ENCODE data around the gene TIFAB.

DNA sequence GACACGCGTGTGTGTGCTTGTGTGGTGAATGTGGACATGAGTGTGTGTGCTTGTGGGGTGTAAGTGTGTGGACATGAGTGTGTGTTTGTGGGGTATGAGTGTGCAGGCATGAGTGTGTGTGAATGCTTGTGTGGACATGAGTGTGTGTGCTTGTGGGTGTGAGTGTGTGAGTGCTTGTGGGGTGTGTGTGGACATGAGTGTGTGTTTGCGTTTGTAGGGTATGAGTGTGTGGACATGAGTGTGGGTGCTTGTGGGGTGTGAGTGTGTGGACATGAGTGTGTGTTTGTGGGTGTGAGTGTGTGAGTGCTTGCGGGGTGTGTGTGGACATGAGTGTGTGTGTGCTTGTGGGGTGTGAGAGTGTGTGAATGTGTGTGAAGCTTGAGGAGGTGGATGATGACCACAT lies 29.8 kb upstream of the TIFAB start:
- TF ChIP-seq, protein P1, sequence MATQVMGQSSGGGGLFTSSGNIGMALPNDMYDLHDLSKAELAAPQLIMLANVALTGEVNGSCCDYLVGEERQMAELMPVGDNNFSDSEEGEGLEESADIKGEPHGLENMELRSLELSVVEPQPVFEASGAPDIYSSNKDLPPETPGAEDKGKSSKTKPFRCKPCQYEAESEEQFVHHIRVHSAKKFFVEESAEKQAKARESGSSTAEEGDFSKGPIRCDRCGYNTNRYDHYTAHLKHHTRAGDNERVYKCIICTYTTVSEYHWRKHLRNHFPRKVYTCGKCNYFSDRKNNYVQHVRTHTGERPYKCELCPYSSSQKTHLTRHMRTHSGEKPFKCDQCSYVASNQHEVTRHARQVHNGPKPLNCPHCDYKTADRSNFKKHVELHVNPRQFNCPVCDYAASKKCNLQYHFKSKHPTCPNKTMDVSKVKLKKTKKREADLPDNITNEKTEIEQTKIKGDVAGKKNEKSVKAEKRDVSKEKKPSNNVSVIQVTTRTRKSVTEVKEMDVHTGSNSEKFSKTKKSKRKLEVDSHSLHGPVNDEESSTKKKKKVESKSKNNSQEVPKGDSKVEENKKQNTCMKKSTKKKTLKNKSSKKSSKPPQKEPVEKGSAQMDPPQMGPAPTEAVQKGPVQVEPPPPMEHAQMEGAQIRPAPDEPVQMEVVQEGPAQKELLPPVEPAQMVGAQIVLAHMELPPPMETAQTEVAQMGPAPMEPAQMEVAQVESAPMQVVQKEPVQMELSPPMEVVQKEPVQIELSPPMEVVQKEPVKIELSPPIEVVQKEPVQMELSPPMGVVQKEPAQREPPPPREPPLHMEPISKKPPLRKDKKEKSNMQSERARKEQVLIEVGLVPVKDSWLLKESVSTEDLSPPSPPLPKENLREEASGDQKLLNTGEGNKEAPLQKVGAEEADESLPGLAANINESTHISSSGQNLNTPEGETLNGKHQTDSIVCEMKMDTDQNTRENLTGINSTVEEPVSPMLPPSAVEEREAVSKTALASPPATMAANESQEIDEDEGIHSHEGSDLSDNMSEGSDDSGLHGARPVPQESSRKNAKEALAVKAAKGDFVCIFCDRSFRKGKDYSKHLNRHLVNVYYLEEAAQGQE (IDR thresholded peaks at IDR 0.05): no peak
- TF ChIP-seq, protein P2, sequence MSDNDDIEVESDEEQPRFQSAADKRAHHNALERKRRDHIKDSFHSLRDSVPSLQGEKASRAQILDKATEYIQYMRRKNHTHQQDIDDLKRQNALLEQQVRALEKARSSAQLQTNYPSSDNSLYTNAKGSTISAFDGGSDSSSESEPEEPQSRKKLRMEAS (IDR thresholded peaks at IDR 0.05): no peak
- TF ChIP-seq, protein P3, sequence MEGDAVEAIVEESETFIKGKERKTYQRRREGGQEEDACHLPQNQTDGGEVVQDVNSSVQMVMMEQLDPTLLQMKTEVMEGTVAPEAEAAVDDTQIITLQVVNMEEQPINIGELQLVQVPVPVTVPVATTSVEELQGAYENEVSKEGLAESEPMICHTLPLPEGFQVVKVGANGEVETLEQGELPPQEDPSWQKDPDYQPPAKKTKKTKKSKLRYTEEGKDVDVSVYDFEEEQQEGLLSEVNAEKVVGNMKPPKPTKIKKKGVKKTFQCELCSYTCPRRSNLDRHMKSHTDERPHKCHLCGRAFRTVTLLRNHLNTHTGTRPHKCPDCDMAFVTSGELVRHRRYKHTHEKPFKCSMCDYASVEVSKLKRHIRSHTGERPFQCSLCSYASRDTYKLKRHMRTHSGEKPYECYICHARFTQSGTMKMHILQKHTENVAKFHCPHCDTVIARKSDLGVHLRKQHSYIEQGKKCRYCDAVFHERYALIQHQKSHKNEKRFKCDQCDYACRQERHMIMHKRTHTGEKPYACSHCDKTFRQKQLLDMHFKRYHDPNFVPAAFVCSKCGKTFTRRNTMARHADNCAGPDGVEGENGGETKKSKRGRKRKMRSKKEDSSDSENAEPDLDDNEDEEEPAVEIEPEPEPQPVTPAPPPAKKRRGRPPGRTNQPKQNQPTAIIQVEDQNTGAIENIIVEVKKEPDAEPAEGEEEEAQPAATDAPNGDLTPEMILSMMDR (IDR thresholded peaks at IDR 0.05): no peak
- TF ChIP-seq CHD4 (IDR thresholded peaks at IDR 0.05; ENCODE audit: borderline replicate concordance): no peak
